GM19463 (cell line): ENCODE results near the gene GPC5.

Source experiments
- ATAC-seq: cut with Tn5 transposase; IDR thresholded peaks from one replicate; pipeline ENCODE4 v1.9.1; 2021; ENCODE audit warnings: mild to moderate bottlenecking, moderate library complexity; ENCODE audit not compliant: unreplicated experiment

GPC5 gene

DNA sequence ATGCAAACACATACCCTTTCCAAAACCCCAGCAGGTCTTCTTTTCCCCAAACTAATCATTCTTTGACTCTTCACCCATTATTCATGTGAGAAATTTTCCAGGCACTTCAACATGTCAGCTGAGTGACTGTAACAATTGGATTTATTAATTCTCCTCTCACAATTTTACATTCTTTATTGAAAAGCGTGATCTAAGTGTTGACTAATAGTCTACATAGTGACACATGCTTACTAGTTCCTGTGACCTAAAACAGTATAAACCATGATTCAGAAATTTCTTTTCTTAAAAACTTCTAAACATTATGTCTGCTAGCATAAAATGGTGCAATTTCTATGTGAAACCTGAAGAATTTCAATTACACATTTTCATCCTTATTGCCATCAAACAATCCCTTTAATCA is 532.3 kb downstream of the GPC5 start:
- ATAC-seq = no peak

DNA sequence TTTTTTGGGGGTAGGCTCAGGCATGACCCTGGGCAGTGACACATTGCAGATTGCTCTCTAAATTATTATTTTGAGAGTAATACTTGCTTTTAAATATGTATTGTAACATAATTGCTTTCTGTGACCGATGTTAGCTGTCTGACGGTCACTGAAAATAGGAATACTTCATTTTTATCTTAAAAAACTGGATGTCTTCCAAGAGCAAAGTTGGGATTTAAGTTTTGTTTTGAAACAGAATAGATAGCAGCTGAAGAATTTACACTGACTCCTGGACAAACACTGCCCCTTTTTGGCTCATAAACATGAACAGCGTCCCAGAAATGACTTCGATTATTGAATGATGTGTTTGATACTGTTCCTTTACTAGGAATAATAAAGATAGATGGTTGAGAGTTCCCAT is 535.9 kb downstream of the GPC5 start:
- ATAC-seq = no peak

DNA sequence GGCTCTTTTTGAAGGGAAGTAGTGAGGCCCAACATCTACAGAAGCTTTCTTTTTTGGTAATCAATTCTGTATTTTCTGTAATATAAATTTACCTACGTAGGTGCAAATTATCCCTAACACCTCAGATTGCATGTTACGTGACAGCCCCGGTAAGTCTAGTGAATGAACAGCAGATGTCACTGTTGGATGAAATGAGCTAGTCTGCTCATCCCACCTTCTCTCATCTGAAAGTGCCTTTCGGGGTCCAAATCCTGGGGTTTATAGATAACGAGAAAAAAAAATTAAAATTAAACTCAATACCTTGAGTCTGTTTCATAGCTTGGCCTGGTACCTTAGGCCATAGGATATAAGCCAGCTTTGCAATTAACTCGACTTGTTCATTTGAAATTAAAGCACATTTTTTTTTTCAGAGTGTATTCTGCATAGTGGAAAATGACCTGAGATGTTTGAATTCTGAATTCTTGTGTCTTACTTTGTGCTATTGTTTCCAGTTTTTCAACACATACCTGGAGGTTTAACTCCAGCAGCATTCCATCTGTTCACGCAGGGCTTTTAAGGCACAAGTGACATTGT is 548.2 kb downstream of the GPC5 start:
- ATAC-seq = no peak

DNA sequence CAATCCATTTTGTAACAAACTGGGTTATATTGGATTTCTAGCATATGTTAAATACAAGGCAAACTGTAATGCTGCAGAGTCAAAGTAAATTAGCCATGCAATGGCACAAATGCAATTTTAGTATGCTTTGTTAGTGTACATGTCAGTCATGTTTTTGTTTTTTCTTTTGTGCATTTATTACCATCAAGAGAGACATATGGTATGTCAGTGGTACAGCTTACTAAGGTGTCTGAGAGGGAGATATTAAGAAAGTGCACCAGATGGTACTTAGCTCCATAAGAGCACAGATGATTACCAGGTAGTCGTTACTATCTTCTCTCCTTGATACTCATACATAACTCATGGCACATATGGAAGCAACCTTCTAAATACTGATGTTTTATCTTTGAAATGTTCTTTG is 550.3 kb downstream of the GPC5 start:
- no peak for ATAC-seq

DNA sequence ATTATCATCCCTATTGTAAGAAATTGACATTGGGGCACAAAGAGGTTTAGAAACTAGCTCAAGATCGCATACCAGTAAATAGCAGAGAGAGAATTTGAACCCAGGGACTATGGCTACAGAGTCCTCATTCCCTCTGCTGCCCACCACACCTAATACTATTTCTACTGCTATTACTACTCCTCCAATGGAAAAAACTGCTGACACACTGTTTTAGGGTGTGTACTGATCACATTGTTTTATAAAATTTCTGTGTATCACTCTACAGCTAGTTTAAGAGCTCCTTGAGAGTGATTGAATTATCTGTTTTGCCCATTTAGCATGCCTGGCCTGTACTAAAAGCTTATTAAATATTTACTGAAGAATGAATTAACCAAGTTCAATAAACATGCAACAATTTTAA is 552.4 kb downstream of the GPC5 start:
- ATAC-seq = no peak

DNA sequence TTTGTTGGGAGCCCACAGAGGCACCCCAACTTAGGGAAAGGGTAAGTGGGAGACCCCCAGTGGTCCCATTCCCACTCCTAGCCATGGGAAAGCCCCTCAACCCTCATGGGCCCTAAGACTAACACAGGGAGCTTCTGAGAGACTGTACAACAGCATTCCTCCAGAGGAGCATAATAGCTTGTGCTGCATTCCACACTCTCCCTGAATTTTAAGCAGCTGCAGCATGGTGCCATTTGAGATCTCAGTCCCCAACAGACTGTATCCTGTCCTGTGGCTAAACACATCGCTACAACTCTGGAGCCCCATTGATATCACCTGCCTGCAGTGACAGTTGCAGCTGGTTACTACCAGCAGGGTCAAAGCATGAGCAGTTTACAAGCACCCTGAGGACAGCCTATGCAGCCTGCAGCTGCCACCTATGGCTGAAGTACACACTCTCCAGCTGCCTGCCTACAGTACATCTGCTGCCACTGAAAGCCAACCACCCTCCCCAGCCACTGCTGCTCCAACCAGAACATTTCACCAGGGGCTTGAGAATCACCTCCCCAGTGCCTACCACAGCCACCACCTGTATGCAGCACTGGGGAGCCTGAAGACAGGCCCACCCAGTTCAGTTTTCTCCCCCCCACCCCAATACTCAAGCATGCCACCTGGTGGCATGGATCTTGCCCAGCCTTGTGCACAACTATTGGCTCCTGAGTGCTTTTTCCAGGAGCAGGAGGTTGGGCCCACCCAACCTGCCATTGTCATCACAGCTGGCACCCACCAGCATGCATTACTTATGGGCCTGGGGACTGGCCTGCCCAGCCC is 557.3 kb downstream of the GPC5 start:
- ATAC-seq = no peak

DNA sequence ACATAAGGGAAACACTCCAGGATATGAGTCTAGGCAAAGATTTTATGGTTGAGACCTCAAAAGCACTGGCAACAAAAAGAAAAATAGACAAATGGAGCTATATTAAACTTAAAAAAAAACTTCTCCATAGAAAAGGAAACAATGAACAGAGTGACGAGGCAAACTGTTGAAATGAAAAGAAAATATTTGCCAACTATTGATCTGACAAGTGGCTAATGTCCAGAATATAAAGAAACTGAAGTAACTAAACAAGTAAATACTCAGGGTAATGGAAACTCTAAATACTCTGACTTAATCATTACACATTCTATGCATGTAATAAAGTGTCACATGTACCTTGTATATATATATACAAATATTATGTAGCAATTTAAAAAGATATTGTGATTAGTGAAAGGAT is 562.5 kb downstream of the GPC5 start:
- ATAC-seq = no peak

DNA sequence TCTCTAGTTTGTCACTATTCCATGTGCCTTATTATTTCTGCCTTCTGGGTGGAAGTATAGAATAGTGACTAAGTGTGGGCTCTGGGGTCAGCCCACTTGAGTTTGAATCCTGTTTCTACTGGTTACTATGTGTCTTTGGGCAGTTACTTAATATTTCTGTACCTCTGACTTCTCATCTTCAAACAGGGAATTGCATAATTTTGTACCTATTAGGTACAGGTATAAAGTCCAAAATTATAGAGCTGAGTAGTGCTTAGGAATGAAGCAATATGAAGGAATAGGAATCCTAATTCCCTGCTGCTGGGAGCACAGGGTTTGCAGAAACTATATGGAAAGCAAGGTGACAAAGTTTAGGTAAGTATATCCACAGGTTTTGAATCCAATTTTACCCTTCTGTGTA is 564.5 kb downstream of the GPC5 start:
- no peak for ATAC-seq

DNA sequence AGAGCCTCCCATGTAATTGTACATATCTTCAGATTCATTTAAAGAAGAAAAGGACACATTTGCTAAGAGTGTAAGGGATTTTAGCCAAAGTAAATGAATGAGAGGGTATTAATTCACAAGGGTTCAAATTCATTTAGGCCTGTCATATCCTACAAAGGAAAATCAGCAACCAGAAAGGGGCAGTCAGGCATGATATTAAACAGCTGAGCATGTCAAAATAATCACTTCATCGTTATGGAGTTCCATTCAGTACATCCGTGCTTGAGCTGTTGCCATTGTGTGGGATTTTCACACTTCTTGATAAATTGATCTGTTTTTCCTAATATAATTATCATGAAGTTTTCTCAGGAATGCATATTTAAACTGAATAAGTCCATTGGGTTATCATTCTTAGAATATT is 567.1 kb downstream of the GPC5 start:
- no peak for ATAC-seq

DNA sequence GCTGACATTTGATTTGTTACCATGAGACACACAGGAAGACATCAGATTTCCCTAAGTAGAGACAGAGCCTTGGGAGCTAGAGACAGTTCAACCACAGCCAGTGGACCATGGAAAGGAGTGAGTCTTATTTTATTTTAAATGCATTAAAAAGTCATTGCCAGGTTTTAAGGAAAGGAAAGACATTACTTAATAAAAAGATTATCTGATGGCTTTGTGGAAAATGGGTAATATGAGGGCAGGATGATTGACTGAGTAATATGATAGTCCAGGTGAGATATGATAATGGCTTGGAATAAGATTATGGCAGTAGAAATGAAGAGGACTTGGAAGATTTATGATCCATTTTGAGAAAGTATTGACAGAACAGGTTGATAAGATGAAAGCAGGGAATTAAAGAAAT is 580.1 kb downstream of the GPC5 start:
- no peak for ATAC-seq

DNA sequence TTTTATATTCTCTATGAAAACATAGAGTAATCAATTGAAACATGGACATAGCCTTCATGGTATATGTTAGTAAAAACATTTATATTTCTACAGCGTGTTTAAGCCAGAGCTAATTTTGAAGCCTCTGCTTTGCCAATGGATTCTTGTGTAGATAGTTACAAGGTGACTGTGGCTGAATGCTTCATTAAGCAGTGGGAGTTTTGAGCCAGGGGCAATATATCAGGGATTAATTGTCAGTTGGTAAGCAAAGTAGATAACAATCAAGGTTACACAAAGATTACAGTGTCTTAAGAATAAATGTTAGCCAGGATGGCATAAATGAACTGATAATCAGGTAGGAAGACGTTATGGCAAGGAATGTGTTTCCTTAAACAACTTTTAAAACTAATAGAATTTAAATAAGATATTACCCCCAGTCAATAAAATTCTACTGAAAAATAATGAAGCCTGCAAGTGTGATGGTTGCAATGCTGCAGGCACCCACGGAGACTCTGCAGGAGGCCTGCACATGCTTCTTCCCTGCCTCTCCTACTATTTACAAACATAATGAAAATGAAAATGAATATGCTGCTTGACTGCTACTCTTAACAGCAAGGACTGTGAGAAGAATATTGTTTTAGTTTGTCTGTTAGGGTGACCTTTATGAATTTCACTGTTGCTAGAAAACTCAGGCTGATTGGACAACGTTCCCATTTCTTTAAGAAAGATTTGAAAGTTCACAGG is 588.5 kb downstream of the GPC5 start:
- ATAC-seq = no peak

DNA sequence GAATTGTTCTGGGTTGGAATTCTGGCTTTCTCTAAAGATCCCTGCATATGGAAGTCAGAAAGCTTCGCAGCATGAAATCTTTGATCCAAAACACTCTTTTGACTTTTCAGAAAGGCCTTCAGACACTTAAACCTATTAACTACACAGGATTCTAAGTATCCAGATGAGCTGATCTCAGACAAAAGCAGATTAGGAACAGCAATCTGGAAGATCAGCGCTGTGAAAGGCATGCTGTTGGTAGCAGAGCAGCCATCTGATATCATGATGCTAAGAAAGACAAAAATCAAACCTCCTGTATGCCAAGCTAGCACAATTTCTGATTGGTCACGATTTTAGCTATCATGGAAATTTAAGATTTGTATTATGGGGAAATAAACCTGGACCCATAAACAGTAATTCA is 589.9 kb downstream of the GPC5 start:
- ATAC-seq = no peak

DNA sequence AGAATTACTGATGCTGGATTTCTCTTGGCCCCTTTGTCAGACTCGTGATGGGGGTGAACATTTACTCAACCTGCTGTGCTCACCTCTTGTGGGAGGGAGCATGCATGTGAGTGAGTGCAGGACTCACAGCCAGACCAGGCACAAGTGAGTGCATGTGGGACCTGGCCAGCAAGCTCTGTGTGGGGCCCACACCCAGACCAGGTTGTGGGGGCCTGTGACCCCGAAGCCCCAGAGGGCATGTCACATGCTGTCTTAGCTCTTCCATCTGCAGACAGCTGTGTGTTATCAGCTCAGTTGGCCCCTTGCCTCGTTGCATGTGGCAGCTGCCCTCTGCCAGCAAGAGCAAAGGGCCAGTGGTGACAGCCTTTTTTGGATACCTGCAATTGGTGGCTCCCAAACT is 614.4 kb downstream of the GPC5 start:
- no peak for ATAC-seq

DNA sequence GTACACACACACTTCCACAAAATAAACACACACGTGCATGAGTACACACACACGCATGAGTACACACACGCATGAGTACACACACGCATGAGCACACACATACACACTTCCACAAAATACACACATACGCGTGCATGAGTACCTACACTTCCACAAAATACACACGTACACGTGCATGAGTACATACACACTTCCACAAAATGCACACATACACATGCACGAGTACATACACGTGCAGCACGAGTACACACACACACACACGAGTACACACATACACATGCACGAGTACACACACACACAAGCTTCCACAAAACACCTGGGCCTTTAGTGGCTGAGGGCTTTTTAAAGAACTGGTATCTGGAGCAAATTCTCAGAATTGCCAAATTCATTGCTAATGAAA is 619.3 kb downstream of the GPC5 start:
- no peak for ATAC-seq

DNA sequence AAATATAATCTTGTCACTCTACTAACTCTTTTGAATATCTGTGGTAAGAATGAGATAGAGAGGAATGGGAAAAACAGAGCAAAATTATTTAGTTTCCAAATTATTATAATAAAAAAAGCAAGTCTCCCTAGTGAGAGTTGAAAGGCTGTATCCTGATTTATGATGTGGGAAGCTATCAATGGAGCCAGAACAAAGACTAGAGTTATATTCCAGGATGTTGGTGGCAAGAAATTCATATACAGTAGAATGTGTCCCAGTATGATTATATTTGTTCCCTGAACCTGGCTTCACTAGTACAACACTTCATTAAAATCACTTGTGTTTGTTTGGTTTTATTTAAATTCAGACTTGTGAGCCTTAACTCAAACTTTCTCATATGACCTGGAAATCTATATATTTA is 630.3 kb downstream of the GPC5 start:
- no peak for ATAC-seq

DNA sequence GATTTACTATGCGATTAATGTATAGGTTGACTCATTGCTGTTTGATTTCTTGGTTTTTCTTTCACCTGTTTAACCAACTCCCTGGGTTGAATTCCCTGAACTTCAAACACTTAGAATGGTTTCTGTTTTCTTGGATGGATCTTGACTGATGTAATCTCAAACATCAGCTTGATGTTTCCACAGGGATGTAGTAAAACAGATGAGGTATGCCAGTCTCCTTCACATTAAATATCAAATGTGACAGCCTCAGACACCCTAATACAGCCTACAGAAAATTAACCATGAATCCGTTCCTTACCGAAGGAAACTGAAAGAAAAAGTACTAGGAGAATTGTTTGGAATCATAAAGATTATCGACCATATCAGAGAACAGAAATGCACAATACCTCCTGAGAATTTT is 631.2 kb downstream of the GPC5 start:
- no peak for ATAC-seq

DNA sequence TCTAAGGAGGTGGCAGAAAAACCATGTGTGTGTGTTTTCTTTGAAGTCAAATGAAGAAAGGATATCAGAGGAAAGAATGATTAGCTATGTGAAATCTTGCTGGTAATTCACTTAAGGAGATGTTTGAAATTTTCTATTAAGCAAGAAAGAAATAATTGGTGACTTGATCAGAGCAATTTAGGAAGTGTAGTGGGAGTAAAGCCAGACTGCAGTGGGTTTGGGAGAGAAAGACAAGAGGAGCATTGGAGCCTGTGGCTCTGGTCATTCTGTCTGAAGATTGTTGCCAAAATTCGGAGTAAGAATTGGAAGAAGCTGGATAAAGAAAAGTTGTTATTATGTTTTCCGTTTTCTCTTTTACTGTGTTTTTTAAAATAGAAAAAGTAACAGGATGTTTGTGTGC is 640.5 kb downstream of the GPC5 start:
- ATAC-seq = no peak

DNA sequence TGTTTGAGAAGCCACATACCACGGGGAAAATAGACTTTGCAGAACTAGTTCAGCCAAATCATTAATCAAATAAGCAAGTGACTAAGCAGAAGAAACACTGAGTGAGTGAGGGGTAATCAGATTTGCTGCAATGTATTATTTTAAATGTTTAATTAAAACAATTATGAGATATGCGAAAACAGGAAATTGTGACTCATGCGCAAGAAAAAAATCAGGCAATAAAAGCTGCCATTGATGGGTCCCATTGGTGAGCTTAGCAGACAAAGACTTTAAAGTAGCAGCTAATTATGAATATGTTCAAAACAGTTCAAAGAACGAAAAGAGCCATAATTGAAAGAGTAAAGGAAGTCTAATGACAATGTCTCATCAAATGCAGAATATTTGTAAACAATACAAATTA is 644.1 kb downstream of the GPC5 start:
- ATAC-seq = no peak

DNA sequence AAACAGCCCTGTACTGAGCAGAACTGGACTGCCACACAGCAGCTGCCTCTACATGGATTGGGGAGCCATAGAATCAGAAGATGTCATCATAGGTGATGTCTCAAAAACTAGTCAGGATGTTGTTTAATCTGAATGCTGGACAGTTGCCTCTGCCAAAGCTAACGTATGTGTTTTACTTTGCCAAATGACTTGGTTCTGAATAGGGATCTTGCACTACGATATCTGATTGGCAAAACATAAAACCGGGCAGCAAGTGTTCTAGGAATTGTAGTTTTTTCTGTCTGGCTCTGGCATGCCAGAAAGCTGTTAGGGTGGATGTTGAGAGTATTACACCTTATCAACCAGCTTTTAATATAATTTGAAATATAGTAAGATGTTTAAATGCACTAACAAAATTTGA is 645.9 kb downstream of the GPC5 start:
- no peak for ATAC-seq

DNA sequence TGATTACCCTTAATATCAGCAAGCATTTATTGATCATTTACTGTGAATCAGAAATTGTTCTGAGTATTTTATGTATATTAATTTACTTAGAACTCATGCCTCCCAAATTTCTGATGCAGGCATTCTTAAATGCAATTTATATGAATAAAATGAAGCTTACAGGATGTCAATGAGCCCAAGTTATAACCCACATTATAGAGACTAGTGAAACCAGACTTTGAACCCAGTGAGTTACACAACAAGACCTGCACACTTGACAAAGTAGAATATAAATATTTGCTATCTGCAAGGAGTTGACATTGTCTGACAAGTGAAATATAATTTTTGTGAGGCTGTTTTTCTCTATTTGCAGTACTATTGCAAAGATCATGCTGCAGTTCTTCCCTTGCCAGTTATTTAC is 656.0 kb downstream of the GPC5 start:
- ATAC-seq = no peak

DNA sequence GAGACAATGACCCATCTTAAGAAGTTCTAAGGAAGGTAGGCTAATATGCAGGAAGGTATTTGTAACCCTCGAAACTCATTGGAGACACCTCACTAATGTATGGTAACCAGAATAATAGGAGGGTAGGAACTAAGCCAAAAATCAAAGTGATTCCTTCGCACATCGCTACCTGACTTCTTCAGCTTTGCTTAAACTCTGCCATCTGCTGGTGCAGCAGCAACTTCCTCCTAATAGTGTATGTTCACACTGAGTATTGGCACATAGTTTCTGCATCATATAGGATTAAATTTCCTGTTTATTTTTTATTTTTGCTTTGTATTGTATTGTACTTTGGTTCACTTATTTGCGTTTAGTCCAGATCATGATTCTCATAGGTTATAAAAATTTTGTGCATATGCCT is 676.2 kb downstream of the GPC5 start:
- ATAC-seq = peak; percentile 42

DNA sequence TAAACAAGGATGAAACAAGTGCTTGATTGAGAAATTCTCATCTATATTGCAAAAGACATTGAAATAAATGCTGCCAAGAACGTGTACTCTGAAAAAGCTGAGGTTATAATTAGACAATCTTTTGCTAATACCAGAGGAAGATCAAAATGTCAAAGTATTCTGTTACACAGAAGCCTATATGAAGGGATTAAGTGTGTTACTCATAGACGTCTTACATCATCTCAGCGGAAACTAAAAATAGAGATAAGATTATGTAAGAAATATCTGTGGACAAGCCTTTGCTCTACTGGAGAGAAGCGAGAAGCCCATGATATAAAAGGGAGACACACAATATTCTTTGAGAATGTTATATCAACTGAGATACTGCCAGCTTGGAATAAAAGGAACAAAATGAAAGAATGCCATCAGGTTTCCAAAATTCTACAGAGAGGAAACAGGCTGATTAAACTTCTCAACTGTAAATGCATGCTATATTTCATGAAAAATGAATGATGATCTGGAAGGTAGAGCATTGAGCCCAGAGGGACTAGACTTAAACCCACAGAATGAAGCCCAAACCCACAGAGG is 699.0 kb downstream of the GPC5 start:
- no peak for ATAC-seq
